Measurements from ENCODE around the gene BORCS5.

DNA sequence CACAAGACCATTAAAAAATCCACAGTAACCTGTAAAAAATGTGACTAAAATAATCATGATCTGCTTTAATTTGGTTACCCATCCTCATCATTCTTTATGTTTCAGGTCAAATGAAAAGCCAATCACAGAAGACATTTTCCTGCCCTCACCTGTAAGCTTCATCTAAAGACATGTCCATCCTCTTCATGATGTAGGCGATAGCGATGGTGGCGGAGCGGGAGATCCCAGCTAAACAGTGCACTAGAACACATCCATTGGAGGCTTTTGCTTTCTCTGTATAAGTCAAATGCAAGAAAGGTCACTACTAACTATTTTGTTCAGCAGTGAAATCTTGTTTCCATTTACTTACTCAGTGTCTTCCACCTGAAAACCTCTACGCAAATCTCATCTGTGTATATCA lies 123.2 kb downstream of the BORCS5 start:
- TF ChIP-seq, protein P1, sequence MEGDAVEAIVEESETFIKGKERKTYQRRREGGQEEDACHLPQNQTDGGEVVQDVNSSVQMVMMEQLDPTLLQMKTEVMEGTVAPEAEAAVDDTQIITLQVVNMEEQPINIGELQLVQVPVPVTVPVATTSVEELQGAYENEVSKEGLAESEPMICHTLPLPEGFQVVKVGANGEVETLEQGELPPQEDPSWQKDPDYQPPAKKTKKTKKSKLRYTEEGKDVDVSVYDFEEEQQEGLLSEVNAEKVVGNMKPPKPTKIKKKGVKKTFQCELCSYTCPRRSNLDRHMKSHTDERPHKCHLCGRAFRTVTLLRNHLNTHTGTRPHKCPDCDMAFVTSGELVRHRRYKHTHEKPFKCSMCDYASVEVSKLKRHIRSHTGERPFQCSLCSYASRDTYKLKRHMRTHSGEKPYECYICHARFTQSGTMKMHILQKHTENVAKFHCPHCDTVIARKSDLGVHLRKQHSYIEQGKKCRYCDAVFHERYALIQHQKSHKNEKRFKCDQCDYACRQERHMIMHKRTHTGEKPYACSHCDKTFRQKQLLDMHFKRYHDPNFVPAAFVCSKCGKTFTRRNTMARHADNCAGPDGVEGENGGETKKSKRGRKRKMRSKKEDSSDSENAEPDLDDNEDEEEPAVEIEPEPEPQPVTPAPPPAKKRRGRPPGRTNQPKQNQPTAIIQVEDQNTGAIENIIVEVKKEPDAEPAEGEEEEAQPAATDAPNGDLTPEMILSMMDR (conservative IDR thresholded peaks at IDR 0.05; ENCODE audit: low read length), result no peak
- no peak for TF ChIP-seq EZH2phosphoT487 (IDR thresholded peaks at IDR 0.05; ENCODE audit: borderline replicate concordance)

Measured in Loucy (cell line).